Activated T-cell treated with anti-CD3 and anti-CD28 coated beads for 4 hours (primary cell): ENCODE measurements around the gene RCOR3.

Source experiments
- DNase-seq: peaks from one replicate; pipeline ENCODE4 v3.0.0-alpha.2; 2020

RCOR3 gene

DNA sequence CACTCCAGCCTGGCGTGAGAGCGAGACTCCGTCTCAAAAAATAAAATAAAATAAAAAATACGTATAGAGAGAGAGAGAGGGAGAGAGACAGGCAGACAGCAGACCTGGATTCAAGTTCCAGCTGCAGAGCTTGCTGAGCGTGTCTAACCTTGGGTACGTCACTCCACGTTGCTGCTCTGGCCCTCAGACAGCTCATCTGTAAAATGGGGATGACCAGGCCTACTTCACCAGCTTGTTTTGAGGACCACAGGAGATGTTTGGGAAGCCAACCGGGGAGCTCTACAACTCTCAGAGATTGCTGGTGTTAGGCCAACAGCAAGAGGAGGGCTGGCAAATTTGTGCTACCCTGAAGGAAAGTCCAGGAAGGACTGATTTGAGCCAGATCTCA, 67.0 kb downstream of the RCOR3 start:
- no peak for DNase-seq

DNA sequence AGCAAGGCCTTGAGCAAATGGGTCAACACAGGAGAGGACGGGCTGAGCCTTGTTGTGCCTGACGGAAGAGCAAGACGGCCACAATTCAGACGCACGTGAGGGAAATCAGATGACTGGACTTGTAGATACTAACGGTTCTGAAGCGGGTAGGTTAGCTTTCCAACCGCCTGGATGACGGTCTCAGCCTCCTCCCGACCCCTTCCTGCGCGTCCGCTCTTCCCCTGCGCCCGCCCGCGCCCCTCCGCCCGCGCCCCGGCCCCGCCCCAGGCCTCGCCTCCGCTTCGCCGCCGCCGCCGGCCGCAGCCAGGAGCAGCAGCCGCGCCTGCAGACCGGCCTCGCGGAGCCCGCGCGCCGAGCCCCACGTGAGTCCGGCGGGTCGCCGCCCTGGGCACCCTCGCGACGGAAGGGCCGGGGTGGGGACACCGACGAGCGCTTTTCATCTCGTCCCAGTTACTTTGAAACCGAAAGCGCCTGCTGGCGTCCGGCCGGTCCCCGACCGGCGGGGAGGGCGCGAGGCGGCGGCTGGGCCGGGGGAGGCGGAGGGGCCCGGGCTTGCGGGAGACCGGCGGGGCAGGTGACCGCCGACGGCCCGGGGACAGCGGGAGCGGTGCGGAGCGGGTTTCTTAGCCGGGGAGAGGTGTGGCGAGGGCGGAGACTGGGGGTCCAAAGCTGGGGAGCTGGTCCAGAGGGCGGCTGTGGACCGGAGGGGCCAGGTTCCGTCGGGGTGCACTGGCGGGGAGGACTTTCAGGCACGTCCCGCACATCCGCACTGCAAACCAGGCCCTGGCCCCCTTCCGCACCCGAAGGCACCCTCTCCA, 67.6 kb downstream of the RCOR3 start, which contains the start of gene TRAF5:
TRAF5 (plus strand) TSS at position 306 of the 818 bp plus-strand sequence. CDS start 26,407 bp downstream, outside the sequence.
- DNase-seq = peak; percentile 40

DNA sequence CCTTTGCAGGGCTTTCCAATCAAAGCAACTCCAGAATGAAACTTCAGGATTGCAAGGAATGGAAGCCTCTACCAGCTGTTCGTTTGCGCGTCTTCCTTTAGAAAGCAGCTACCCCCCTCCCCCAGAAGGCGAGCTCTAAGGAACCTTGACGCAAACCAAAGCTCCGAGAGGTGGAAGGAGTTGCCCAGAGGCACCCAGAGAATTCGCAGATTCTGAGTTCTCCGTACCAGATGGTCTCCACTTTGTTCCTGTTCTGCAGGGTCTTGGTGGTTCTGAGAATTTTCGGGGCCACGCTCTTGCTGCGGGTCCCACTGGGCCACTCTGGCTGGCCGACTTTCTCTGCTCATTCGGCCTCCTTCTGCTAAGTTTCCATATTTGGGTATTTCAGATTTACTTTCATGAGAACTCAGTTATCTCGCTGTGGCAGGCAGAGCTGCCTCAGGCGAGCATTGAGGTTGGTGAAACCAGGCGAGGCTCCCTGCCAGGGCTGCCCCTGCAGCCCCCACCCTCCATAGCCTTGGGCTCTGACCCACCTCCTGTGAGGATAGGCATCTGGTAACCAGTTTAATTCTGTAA, 68.3 kb downstream of the RCOR3 start:
- DNase-seq = no peak

DNA sequence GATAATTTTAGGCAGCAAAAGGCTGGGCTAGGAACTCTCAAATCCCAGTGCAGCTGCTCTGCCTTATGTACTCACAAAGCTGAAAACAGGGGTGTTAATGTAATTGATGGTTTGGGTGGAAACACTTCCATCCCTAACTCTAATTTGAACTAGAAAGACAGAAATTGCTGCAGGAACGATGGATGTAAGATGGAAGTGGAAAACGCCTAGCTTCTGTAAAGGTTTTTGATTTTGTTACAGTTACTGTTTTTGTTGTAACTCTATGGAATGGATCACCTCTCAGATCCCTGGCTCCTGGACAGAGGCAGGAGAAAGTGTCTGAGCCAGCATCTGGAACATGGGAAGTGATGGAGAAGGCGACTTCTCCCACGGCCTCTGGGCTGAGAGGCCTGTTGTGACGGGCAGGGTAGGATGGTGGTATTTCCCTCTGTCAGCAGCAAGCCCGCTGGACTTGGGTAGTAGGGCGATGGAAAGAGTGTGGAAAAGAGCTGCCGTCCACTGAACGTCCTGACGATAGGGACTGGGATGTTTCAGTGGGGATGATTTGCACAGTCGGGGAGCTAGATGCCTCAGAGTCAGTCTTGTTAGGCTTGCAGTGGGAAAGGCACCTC, 69.0 kb downstream of the RCOR3 start:
- no peak for DNase-seq

DNA sequence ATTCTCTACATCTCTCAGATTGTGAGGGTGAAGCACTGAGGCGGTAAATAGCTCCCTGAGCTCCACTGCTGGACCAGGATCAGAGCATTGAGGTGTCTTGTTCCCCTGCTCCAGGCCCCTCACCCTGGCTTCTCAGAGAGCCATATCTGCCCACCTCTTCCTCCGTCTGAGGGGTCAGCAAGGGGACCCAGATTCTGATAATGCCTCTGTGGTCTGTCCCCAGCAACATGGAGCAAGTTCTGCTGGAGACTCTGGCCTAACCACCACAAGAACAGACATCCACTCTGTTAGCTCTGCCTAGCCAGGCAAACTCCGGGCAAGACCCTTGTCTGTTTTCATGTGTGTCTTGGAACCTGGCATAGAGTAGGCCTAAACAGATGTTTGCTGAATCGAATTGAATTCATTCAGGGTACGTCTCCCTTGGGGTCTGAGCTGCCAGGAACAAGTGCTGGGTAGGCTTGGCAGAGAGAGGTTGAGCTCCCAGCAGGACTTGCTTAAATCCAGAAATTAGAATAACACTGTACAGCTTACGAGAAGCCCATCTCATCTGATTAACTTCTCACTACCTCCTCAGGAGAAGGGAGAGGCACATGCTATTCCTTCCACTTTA, 69.8 kb downstream of the RCOR3 start:
- no peak for DNase-seq

DNA sequence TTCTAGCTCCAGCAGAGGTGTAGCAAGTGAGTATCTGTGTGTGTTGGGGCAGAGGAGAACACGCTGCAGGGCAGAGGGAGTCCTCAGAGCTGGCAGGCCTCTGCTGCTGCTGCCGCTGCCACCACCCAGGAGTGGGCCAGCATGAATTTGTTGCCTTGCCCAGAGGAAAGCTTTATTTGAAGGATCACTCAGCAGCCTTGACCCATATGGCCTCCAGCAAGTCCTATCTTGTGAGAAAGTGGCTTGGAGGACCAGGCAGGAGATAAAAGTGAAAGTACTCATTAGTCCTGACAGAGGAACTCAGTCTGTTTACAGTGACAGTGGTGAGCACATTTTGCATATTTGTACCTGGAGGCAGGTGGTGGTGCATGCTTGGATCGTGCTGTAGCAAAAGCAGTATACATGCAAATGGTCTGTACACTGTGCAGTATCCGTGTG, 70.6 kb downstream of the RCOR3 start:
- DNase-seq = no peak

DNA sequence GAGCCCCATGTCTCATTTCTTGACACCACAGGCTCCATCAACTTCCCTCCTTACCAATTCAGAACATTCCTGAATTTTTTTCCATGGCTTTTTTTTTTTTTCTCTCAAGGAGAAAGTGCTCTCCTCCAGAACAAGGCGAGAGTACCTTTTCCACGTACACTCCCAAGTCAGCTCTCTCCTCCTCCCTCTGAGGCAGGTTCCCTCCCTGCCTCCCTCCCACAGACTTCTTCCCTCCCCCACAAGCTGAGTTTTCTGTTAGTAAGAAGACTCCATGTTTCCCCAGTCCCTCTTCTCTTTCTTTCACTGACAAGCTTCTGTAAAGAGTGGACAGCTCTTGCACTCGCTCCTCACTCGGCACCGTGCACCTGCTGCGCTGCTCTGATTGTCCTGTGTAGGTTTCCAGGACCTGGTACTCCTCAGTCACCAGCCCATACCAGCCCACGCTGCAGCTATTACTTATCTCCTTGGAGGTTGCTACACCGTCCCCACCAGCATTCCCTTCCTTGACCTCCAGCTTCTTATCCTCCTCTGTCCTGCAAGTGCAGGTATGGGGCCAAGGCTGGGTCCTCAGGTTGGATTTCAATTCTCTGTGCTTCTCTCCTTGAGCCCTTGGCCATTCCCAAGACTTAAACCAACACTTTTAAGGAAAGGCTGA, 71.2 kb downstream of the RCOR3 start:
- DNase-seq = no peak

DNA sequence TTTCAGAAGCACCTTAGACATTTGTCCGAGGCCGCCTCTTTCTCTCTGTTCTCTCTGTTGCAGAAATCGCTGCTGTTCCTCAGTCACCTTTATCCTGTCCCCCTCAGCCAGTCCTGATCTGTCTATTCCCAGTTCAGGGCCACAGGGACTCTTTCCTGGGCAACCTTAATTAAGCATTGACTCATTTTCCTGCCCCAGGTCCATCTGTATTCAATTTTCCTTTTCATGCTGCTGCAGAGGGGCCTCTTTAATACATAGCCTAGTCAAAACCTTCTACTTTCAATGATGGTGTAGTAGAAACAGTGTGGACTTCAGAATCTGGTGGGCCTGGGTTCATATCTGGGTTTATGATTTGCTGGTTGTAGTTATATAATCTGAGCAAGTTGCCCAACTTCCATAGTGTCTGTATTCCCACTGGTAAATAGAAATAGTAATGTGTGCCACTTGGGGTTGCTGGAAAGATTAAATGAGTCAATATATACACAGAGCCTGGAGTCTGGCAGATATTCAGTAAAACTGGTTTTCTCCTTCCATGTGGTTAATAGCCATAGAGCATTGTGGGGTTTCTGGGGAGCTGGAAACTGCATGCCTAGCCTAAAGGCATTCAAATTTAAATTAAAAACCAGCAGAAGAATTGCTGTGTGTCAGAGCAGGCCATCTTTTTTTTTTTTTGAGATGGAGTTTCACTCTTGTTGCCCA, 72.0 kb downstream of the RCOR3 start:
- DNase-seq = no peak

DNA sequence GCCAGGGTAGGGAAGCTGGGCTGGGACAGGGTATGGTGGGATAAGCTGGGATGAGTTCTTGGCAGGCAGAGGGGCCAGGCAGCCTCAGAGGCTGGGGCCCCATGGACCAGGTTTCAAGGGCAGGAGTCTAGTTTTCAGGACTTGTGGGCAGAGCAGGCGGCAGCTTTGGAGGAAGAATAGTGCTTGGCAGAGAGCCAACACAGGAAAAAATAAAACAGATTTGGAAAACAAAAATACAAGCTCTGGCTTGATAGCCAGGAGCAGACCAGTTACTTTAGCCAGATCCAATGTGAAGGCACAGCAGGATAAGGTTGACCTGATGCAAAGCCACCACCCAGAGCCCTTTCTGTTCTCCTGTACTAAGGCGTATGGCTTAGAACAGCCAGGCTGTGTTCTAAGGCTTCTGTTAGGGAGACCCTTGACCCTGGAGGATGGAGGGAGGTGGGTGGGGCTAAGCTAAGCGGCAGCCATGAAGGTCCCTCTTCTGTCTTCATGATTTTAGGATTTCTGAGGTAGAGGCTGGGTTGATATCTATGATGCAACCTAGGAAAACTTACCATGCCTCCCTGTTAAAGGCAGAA, 73.0 kb downstream of the RCOR3 start:
- no peak for DNase-seq

DNA sequence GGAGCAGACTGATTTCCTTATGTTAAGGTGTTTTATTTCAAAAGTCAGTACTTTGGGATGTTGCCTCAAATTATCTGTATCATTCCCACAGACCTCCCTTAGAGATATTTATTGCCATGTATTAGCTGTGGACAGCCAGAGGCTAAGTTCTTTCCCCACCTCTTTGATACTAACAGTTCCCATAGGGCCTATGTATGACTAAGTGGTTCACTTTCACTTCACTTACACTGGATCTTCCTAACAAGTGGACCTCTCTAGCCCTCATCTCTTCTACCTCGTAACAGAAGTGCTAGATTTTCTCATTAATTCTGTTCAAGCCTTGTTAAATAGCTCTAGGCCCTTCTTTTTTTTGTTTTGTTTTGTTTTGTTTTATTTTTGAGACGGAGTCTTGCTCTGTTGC, 73.7 kb downstream of the RCOR3 start:
- no peak for DNase-seq

DNA sequence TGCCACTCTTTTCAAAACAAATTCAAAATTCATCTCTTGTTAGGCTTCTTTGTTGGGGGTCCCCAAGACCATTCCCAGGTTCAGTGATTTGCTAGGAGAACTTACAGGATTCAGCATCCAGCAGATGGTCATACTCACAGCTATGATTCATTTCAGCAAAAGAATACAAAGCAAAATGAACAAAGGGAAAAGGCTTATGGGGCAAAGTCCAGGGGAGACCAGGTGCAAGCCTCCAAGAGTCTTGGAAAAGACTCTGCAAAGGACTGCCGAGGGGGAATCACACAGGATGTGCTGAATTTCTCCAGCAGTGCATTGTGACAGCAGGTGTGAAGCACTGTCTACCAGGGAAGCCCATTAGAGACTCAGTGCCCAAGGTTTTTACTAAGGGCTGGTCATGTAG, 74.7 kb downstream of the RCOR3 start:
- DNase-seq = no peak

DNA sequence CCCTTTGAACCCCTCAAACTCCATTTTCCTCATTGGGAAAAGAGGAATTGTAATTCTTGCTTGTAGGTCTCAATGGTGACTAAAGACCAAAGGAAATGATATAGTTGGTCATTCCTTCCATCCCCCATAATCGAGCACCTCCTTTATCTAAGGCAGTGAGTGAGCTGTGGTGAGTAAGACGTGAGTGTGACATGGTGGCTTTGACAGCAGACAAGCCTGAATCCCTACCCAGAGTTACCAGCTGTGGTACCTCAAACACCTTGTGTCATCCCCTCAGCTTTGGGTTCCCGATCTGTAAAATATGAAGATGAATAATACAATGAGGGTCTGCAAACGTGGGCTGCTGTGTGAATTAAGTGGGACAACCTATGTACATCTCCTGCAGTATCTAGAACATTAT, 75.8 kb downstream of the RCOR3 start:
- DNase-seq = no peak

DNA sequence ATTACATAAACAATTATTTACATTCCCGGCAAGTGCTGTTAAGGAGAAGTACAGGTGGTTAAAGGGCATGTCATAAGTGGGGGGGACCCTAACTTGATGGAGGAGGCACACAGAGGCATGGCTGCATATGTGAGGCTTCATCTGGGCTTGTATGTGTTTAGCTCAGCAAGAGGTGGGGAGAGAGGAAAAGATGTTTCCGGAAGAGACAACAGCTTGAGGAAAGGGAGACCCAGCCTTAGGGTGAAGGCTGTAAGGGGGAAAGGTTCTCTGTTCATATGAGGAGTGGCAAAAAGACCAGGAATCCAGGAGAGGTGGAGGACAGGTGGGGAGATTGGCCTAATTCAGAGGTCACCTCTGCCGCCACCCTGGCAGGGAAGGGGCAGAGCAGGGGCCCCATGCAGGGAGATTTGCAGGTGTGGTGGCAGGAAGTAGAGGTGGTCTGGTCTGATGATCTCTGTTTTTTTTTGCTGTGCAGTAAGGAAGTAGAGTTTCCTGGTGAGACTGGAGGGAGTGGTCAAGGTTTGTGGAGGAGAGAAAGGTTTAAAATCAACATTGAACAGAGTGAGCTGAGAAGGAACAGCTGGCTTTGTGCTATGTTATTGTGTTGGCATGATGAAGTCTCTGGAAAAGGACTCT, 76.5 kb downstream of the RCOR3 start:
- no peak for DNase-seq

DNA sequence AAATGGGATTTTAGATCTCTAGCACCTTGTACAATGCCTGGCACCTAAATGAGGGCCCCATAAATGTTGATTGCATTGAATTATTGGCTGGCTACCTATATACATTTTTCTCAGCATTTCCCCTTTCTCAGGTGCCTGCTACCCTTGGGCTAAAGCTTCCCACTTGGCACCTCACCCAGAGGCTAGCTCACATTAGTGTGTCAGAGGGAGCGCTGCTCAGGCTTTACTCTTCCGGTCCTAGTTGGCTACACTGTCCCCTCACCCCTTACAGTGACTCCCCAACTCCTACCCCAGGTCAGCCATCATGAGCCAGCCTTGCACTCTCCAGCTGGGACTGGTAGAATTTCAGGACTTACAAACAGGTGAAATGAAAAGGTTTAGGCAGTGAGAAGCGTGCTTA, 77.0 kb downstream of the RCOR3 start:
- DNase-seq = no peak

DNA sequence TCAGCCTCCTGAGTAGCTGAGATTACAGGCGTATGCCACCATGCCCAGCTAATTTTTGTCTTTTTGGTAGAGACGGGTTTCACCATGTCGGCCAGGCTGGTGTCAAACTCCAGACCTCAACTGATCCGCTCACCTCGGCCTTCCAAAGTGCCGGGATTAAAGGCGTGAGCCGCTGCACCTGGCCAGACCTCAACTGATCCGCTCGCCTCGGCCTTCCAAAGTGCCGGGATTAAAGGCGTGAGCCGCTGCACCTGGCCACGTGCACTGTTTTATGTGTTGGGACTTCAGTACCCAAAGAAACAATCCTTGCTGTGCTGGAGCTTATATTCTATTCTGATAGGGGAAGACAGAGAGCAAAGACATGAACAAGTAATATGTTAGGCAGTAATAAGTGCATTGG, 77.6 kb downstream of the RCOR3 start:
- DNase-seq = no peak

DNA sequence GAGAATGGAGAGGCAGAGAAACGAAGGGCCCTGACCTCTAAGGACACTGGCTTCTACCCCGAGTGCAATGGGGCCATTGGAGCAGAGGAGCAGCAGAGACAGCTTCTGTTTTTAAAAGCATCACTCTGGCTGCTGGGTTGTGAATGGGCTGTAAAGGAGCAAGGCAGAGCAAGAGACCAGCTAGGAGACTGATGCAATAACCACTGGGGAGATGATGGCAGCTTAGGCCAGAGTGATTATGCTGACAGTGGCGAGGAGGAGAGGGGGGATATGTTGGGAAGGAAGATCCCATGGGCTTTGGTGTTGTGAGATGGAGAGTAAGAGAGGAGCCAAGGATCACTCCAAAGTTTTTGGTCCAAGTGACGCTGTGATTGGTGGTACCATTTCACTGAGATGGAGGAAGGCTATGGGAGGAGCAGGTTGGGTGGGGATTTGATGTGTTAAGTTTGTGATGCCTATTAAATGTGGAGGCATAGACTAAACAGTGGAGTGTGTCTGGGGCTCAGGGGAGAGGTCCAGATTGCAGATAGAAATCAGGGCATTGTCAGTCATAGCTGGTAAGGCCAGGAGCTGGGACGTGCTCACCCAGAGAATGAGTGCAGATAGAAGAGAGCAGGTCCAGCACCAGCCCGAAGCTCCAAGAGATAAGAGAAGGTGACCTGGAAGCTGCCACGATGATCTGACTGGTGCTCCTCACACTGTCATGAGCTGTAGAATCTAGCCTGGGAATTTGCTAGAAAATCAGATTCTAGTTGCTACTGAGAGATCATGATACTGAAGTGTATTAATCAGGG, 78.5 kb downstream of the RCOR3 start:
- no peak for DNase-seq

DNA sequence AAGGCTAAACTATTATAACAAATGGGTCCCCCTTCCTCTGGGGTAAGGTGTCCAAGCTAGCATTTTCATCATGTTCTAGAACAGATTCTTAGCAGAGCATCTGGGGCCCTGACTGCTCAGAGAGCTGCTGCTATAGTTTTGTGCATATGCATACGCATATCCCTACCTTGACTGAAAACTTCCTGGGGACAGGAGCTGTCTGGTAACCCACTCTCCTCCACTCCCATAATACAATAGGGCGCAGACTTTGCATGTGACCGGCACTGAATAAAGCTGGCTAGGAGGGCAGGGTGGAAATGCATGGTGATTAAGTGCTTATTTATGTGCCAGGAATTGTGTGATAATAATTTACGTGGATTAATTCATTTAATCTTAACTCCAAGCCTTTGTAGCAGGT, 79.1 kb downstream of the RCOR3 start:
- DNase-seq = no peak

DNA sequence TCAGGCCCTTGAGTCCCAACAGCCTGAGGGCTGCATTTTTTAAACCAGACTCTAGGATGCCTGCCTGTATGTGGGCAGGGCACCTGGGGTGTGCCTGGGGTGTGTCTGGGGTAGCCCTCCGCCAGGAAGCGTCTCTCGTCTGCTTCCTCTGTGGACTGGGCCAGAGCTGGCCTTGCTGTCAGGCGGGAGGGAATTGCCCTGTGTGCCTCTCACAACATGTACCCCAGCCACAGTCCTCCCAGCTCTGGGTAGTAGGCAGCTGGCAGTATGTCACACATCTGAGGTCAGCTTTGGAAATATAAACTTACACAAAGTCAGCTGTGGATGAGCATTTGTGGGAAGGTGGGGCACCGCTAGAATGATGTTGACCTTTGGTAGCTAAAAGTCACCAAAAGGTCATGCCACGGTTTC, 80.5 kb downstream of the RCOR3 start:
- no peak for DNase-seq

DNA sequence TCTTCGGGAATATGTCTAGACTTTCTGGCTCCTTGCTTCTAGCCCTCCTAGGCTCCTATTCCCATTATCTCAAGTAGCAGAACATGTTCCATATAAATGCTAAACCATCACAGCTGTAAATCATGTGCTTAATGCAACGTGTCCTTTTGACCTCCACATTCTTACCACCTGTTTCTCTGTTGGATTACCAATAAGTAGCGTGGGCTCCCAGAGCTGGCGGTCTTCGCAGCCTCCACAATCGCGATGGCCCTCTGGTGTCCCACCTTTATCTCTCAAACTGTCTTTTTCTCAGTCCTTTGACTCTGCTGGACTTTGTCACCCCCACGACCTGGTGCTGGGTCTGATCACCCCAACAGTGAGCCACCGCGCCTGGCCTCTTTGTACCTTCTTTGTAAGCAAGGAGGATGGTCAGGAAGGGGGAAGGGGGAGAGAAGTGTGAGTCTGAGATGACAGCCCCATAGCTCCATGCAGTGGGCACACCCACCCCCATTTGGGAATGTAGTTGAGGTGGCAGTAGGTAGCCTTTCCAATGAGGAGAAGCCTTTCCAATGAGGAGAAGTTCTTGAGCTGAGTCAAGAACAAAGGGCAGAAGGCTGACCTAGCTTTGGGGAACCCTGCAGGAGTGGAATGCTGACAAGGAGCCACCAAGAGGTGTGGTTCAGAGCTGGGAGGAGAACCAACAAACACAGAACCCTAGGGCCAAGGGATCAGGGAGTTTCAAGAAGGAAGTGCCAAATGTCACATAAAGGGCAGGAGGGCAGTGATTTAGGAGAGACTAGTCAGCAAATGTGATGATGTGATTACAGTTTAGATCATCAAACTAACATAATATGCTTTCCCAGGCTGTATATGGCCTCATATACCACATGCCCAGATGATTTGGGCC, 81.7 kb downstream of the RCOR3 start:
- no peak for DNase-seq

DNA sequence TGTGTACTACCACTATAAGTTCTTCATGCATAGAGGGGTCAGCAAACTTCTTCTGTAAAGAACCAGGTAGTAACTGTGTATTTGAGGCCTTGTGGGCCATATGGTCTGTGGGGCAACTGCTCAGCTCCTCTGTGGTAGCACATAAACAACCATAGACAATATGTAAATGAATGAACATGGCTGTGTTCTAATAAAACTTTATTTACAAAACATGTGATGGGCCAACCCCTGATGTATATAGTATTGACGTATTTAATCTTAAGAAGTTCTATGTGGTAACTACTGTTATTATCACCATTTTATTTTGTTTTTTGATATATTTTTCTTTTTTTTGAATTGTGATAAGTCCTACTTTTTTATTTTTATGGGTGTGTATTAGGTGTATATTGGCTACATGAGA, 82.8 kb downstream of the RCOR3 start:
- DNase-seq = no peak
